IMR-90 (cell line): Measurements from ENCODE around the gene C6orf58. TPM values are rescaled to one million over a fixed set of nuclear protein-coding genes. Genes with fewer than 3 reads are reported as not detected.

Experiments
- ATAC-seq: fragments of 200-7000 bp; cut with Tn5 transposase; 2 replicates; pipeline ENCODE4 v1.9.1; 2020; ENCODE audit warnings: low read depth, mild to moderate bottlenecking, moderate library complexity
- BruUV-seq: library from RNA; stranded (reverse); fragments of 400-500 nt; replicated peaks from 2 replicates; lab custom pipeline; 2021; lab: Mats Ljungman, UMichigan
- CTCF ChIA-PET: fragments of 300-600 bp; formaldehyde crosslinking; extraction: SDS; loops from one replicate; lab custom pipeline; 2021; ENCODE audit warnings: antibody characterized with exemption; lab: Yijun Ruan, JAX
- POLR2A ChIA-PET: fragments of 300-600 bp; sonication (Branson Sonifier 250); formaldehyde crosslinking; loops from one replicate; lab custom pipeline; 2022; ENCODE audit warnings: antibody characterized with exemption; ENCODE audit not compliant: unreplicated experiment; lab: Charles Lee
- DNase-seq: peaks from one replicate; pipeline ENCODE4 v3.0.0; 2013
- H2AFZ ChIP-seq: replicated peaks from 2 replicates; pipeline ENCODE3; 2013; ENCODE audit warnings: low read length, mild to moderate bottlenecking; ENCODE audit not compliant: poor library complexity
- H2AK5ac ChIP-seq: 2 replicates; pipeline ENCODE4 v1.6.1; 2013; ENCODE audit warnings: low read depth, low read length, inconsistent platforms
- H2AK9ac ChIP-seq: replicated peaks from 2 replicates; pipeline ENCODE3; 2013; ENCODE audit warnings: mild to moderate bottlenecking, low read depth, low read length, moderate library complexity; ENCODE audit not compliant: poor library complexity
- H2BK120ac ChIP-seq: 2 replicates; pipeline ENCODE4 v1.6.1; 2013; ENCODE audit warnings: low read depth, low read length, inconsistent platforms
- H2BK15ac ChIP-seq: 3 replicates; pipeline ENCODE4 v1.6.1; 2013; ENCODE audit warnings: low read depth, low read length, inconsistent platforms
- H2BK20ac ChIP-seq: 2 replicates; pipeline ENCODE4 v1.6.1; 2013; ENCODE audit warnings: low read depth, mild to moderate bottlenecking, inconsistent platforms, low read length, moderate library complexity
- H2BK5ac ChIP-seq: 2 replicates; pipeline ENCODE4 v1.6.1; 2013; ENCODE audit warnings: mild to moderate bottlenecking, low read depth, low read length, inconsistent platforms; ENCODE audit not compliant: poor library complexity, severe bottlenecking
- H3K14ac ChIP-seq: replicated peaks from 2 replicates; pipeline ENCODE4 v1.6.1; 2013; ENCODE audit warnings: low read depth, low read length, inconsistent platforms
- H3K18ac ChIP-seq: 2 replicates; pipeline ENCODE4 v1.6.1; 2013; ENCODE audit warnings: low read depth, low read length, control low read depth
- H3K23ac ChIP-seq: 2 replicates; pipeline ENCODE4 v1.6.1; 2013; ENCODE audit warnings: low read depth, low read length, inconsistent platforms
- H3K27ac ChIP-seq: 2 replicates; pipeline ENCODE4 v1.5.1; 2013; ENCODE audit warnings: mild to moderate bottlenecking, control low read depth, low read length; ENCODE audit not compliant: insufficient read depth
- H3K27me3 ChIP-seq: 2 replicates; pipeline ENCODE4 v1.6.1; 2013; ENCODE audit warnings: low read length; ENCODE audit not compliant: control insufficient read depth, insufficient read depth
- H3K36me3 ChIP-seq: 2 replicates; pipeline ENCODE4 v1.6.1; 2013; ENCODE audit warnings: low read length, mixed read lengths; ENCODE audit not compliant: control insufficient read depth, insufficient read depth
- H3K4ac ChIP-seq: 2 replicates; pipeline ENCODE4 v1.6.1; 2013; ENCODE audit warnings: low read depth, low read length, inconsistent platforms
- H3K4me1 ChIP-seq: 2 replicates; pipeline ENCODE4 v1.6.1; 2013; ENCODE audit warnings: low read length, mixed read lengths; ENCODE audit not compliant: control insufficient read depth, insufficient read depth
- H3K4me2 ChIP-seq: 2 replicates; pipeline ENCODE4 v1.6.1; 2013; ENCODE audit warnings: low read depth, mild to moderate bottlenecking, control low read depth, low read length, moderate library complexity
- H3K4me3 ChIP-seq: 2 replicates; pipeline ENCODE4 v1.5.1; 2013; ENCODE audit warnings: low read depth, mild to moderate bottlenecking, control low read depth, low read length, moderate library complexity; ENCODE audit not compliant: insufficient read depth
- H3K56ac ChIP-seq: 2 replicates; pipeline ENCODE4 v1.6.1; 2013; ENCODE audit warnings: low read length, inconsistent platforms; ENCODE audit not compliant: insufficient read depth; ENCODE audit errors: extremely low read depth
- H3K79me1 ChIP-seq, 2 experiments: 2 replicates each; pipeline ENCODE4 v1.6.1; 2013; ENCODE audit warnings: low read length in 2 of 2, inconsistent platforms in 1 of 2, low read depth in 1 of 2
- H3K9ac ChIP-seq: 2 replicates; pipeline ENCODE4 v1.6.1; 2013; ENCODE audit warnings: low read depth, low read length, control low read depth
- H3K9me1 ChIP-seq: 2 replicates; pipeline ENCODE4 v1.6.1; 2013; ENCODE audit warnings: low read length, inconsistent platforms; ENCODE audit not compliant: insufficient read depth
- H3K9me3 ChIP-seq: 2 replicates; pipeline ENCODE4 v1.6.1; 2013; ENCODE audit warnings: low read length; ENCODE audit not compliant: control insufficient read depth, insufficient read depth
- H4K20me1 ChIP-seq: 2 replicates; pipeline ENCODE4 v1.6.1; 2013; ENCODE audit warnings: low read length, inconsistent platforms; ENCODE audit not compliant: insufficient read depth
- H4K5ac ChIP-seq: 2 replicates; pipeline ENCODE4 v1.6.1; 2013; ENCODE audit warnings: mild to moderate bottlenecking, low read depth, low read length, control low read depth
- H4K8ac ChIP-seq, 2 experiments: 2 replicates each; pipeline ENCODE4 v1.6.1; 2013; ENCODE audit warnings: low read depth in 2 of 2, low read length in 2 of 2, control low read depth in 1 of 2, inconsistent platforms in 1 of 2
- H4K91ac ChIP-seq: 2 replicates; pipeline ENCODE4 v1.6.1; 2013; ENCODE audit warnings: low read depth, low read length, inconsistent platforms; ENCODE audit not compliant: insufficient read depth
- MXI1 ChIP-seq: IDR thresholded peaks from 2 replicates; pipeline ENCODE4 v1.6.1; 2012; ENCODE audit warnings: low read depth, mild to moderate bottlenecking, low read length, moderate library complexity, borderline replicate concordance
- dilution Hi-C: fragments of 300-500 bp; cut with HindIII; formaldehyde crosslinking; loops from one replicate; pipeline ENCODE4 v1.14.3; 2018; ENCODE audit warnings: low sequenced_read_pairs; ENCODE audit not compliant: unreplicated experiment
- in situ Hi-C: fragments of 300-500 bp; cut with MboI; formaldehyde crosslinking; loops from 3 replicates; pipeline ENCODE4 v1.14.3; 2019; ENCODE audit warnings: low sequenced_read_pairs, inconsistent platforms, mixed read lengths
- intact Hi-C: fragments of 100-400 bp; cut with micrococcal nuclease; formaldehyde crosslinking; loops from 2 replicates; pipeline ENCODE4 v1.10.0; 2022
- polyA plus RNA-seq, 3 experiments: library from polyadenylated mRNA; depleted of rRNA; stranded (reverse); fragments of >200 nt; gene quantifications; 2 replicates each; pipeline ENCODE4 v1.2.3, GENCODE V29; 2012; ENCODE audit warnings: low replicate concordance in 1 of 3
- total RNA-seq: library from RNA; depleted of rRNA; stranded (reverse); fragments of >200 nt; gene quantifications from 2 replicates; pipeline ENCODE4 v1.2.3, GENCODE V29; 2012

Gene C6orf58
- total and polyA plus RNA-seq, 2 of the 4 experiments (the other 2 are of a cell fraction): 0.09 TPM; not detected in 1

DNA sequence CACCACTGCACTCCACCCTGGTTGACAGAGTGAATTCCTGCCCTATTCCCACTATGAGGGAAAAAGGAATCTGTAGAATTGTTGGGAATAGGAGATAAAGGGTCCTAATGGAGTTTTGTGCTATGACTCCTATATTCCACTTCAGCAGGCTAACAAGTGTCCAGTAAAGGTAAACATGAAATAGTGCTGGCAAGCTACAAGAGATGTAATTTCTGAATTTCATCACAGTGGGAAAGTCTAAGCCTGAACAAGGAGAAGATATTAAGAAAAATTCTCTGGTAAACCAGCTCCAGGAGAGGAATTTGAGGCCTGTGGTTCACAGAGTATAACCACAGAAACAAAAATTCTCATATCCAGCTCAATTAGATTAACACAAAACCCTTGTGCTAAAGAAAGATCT is 10.3 kb upstream of the C6orf58 start:
- no peak overlapping the region for H3K4ac ChIP-seq
- no peak overlapping the region for H4K91ac ChIP-seq
- H2BK15ac ChIP-seq: no peak overlapping the region
- H3K4me2 ChIP-seq: no peak overlapping the region
- H2BK20ac ChIP-seq: no peak overlapping the region
- ChIA-PET CTCF (no interaction called here), POLR2A (no interaction called here)
- no peaks in the 10 kb centered on the region for H3K36me3 ChIP-seq
- no peak overlapping the region for H3K27ac ChIP-seq
- no peak overlapping the region for H2AFZ ChIP-seq
- intact Hi-C loops: no loop called here
- no peak overlapping the region for H3K9ac ChIP-seq
- BruUV-seq: no TSS peak
- no peaks in the 10 kb centered on the region for H3K9me1 ChIP-seq
- H3K9me3 ChIP-seq: no peaks in the 10 kb centered on the region
- H3K14ac ChIP-seq: no peak overlapping the region
- no peak overlapping the region for H2AK9ac ChIP-seq
- no peak overlapping the region for H4K8ac ChIP-seq
- H2BK5ac ChIP-seq: no peak overlapping the region
- no peak for ATAC-seq
- H3K18ac ChIP-seq: no peak overlapping the region
- H3K56ac ChIP-seq: no peak overlapping the region
- H4K5ac ChIP-seq: no peak overlapping the region
- in situ Hi-C loops: no loop called here
- no peak for DNase-seq
- H2BK120ac ChIP-seq: no peak overlapping the region
- no peak overlapping the region for H3K4me3 ChIP-seq
- H3K23ac ChIP-seq: no peak overlapping the region
- TF ChIP-seq MXI1: no peak
- dilution Hi-C loops: no loop called here
- H3K27me3 ChIP-seq: no peaks in the 10 kb centered on the region
- H2AK5ac ChIP-seq: no peak overlapping the region
- H4K20me1 ChIP-seq: no peaks in the 10 kb centered on the region
- no peaks in the 10 kb centered on the region for H3K4me1 ChIP-seq
- H3K79me1 ChIP-seq: no peaks in the 10 kb centered on the region
